Keratinocyte (primary cell): ENCODE data around the gene DUSP28. TPM values are rescaled to one million over a fixed set of nuclear protein-coding genes. Genes with fewer than 3 reads are reported as not detected.

Experiments
- DNase-seq: peaks from one replicate; pipeline ENCODE4 v3.0.0-alpha.2; 2011; ENCODE audit warnings: low read depth, missing footprints, low spot score
- FAIRE-seq: peaks from 2 replicates; lab custom pipeline; 2011; peaks lifted over from hg19 to GRCh38; lab: Jason Lieb, UNC
- H2AFZ ChIP-seq: 2 replicates; pipeline ENCODE4 v1.6.0; 2012; ENCODE audit warnings: low read length, control low read depth, inconsistent platforms; ENCODE audit not compliant: control insufficient read depth
- H3K27ac ChIP-seq: 2 replicates; pipeline ENCODE4 v1.5.1; 2011; ENCODE audit warnings: low read length; ENCODE audit not compliant: control insufficient read depth, insufficient read depth
- H3K27me3 ChIP-seq: 3 replicates; pipeline ENCODE4 v1.6.0; 2011; ENCODE audit warnings: low read length; ENCODE audit not compliant: control insufficient read depth, insufficient read depth; ENCODE audit errors: extremely low read depth
- H3K36me3 ChIP-seq, 2 experiments: 2 replicates in 1 of 2; 3 replicates in 1 of 2; pipeline ENCODE4 v1.5.1; 2011; ENCODE audit warnings: low read length in 2 of 2, mild to moderate bottlenecking in 1 of 2; ENCODE audit not compliant: control insufficient read depth in 2 of 2, insufficient read depth in 2 of 2; ENCODE audit errors: extremely low read depth in 1 of 2
- H3K4me1 ChIP-seq: 3 replicates; pipeline ENCODE4 v1.5.1; 2011; ENCODE audit warnings: low read length; ENCODE audit not compliant: control insufficient read depth, insufficient read depth; ENCODE audit errors: extremely low read depth
- H3K4me2 ChIP-seq: 3 replicates; pipeline ENCODE4 v1.6.0; 2011; ENCODE audit warnings: low read depth, low read length; ENCODE audit not compliant: control insufficient read depth, insufficient read depth; ENCODE audit errors: extremely low read depth
- H3K4me3 ChIP-seq, 3 experiments: fragments of 200-600 bp in 1 of 3; sonication (generic) in 1 of 3; 2 replicates in 2 of 3; 3 replicates in 1 of 3; pipeline ENCODE4 v1.5.1; 2011 to 2016; ENCODE audit warnings: low read length in 3 of 3, mild to moderate bottlenecking in 3 of 3, control low read depth in 2 of 3, inconsistent platforms in 1 of 3, low read depth in 1 of 3, mixed read lengths in 1 of 3, mixed run types in 1 of 3, moderate library complexity in 1 of 3; ENCODE audit not compliant: control insufficient read depth in 2 of 3, insufficient read depth in 2 of 3; ENCODE audit errors: extremely low read depth in 1 of 3
- H3K79me2 ChIP-seq: 2 replicates; pipeline ENCODE4 v1.6.0; 2012; ENCODE audit warnings: low read length; ENCODE audit not compliant: control insufficient read depth, insufficient read depth
- H3K9ac ChIP-seq: 3 replicates; pipeline ENCODE4 v1.6.0; 2011; ENCODE audit warnings: low read length; ENCODE audit not compliant: control insufficient read depth, insufficient read depth; ENCODE audit errors: extremely low read depth
- H3K9me1 ChIP-seq: 3 replicates; pipeline ENCODE4 v1.6.0; 2011; ENCODE audit warnings: low read length; ENCODE audit not compliant: control insufficient read depth, insufficient read depth; ENCODE audit errors: extremely low read depth
- H3K9me3 ChIP-seq: 2 replicates; pipeline ENCODE4 v1.5.1; 2012; ENCODE audit warnings: low read depth, low read length; ENCODE audit not compliant: control insufficient read depth
- H4K20me1 ChIP-seq: 3 replicates; pipeline ENCODE4 v1.6.0; 2011; ENCODE audit warnings: low read length; ENCODE audit not compliant: control insufficient read depth, insufficient read depth; ENCODE audit errors: extremely low read depth
- CTCF ChIP-seq, 3 experiments: IDR thresholded peaks in 1 of 3; conservative IDR thresholded peaks in 1 of 3; optimal IDR thresholded peaks in 1 of 3; 2 replicates in 2 of 3; 3 replicates in 1 of 3; pipeline versions ENCODE3 to v1.5.1; 2011; ENCODE audit warnings: low read length in 3 of 3, mild to moderate bottlenecking in 3 of 3, moderate library complexity in 2 of 3, control low read depth in 1 of 3, inconsistent platforms in 1 of 3; ENCODE audit not compliant: insufficient read depth in 2 of 3; ENCODE audit errors: extremely low read depth in 1 of 3
- EZH2 ChIP-seq: IDR thresholded peaks from one replicate; pipeline ENCODE4 v1.6.1; 2012; ENCODE audit warnings: inconsistent platforms, mild to moderate bottlenecking, low read length, moderate library complexity
- dilution Hi-C: fragments of 300-500 bp; cut with MboI; formaldehyde crosslinking; loops from one replicate; pipeline ENCODE4 v1.7.0; 2020; ENCODE audit warnings: low sequenced_read_pairs; ENCODE audit not compliant: extremely low pct_ligation_motif_present
- polyA plus RNA-seq, 5 experiments: library from polyadenylated mRNA; depleted of rRNA in 3 of 5; stranded (reverse) in 3 of 5; stranded (forward) in 1 of 5; unstranded in 1 of 5; fragments of >200 nt; gene quantifications; 1 replicate in 1 of 5; 2 replicates in 3 of 5; 3 replicates in 1 of 5; pipeline versions ENCODE4 v1.2.1 to v1.2.3, GENCODE V29; 2011 to 2012; ENCODE audit warnings: missing spikeins in 2 of 5, low read depth in 1 of 5, low replicate concordance in 1 of 5

Gene DUSP28
- polyA plus RNA-seq, 1 donor (not counting 4 experiments of a cell fraction or from before 2014, with no cell fraction given) = 4.4 TPM

DNA sequence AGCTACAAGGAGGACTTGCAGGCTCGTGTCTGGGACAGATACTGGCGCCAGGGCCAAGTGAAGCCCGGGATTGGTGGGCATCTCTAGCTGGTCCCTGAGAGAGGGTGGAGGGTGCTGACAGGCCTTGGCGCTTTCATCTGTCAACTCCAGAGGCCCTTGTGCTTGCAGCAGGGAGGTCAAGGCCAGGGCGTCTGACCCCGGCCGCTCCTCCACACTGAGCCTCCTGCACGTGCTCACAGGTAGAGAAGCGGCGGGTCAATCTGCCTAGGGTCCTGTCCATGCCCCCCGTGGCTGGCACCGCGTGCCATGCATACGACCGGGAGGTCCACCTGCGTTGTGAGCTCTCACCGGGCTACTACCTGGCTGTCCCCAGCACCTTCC is 35.9 kb downstream of the DUSP28 start:
- Histone ChIP-seq H3K27ac (no peak overlapping the region), H3K4me3 (no peak overlapping the region), H3K9me3 (no peaks in the 10 kb centered on the region), H3K9ac (no peak overlapping the region), H3K4me1 (no peaks in the 10 kb centered on the region), H4K20me1 (peaks cover 14% of the 10 kb centered on the region), H3K36me3 (peaks cover 15 to 19% of the 10 kb centered on the region in 2 experiments), H3K4me2 (no peak overlapping the region), H2AFZ (no peak overlapping the region), H3K9me1 (no peaks in the 10 kb centered on the region), H3K79me2 (peaks cover 12% of the 10 kb centered on the region), H3K27me3 (no peaks in the 10 kb centered on the region)
- TF ChIP-seq CTCF (optimal IDR thresholded peaks at IDR 0.05 in 1 of 3, IDR thresholded peaks at IDR 0.05 in 1 of 3, conservative IDR thresholded peaks at IDR 0.05 in 1 of 3; ENCODE audit: extremely low read depth in 1 of 3, insufficient read depth in 2 of 3, low read length in 3 of 3) = no peak
- no peak for TF ChIP-seq EZH2
- DNase-seq (no peak), FAIRE-seq (no peak)
- dilution Hi-C loops = no loop called here

DNA sequence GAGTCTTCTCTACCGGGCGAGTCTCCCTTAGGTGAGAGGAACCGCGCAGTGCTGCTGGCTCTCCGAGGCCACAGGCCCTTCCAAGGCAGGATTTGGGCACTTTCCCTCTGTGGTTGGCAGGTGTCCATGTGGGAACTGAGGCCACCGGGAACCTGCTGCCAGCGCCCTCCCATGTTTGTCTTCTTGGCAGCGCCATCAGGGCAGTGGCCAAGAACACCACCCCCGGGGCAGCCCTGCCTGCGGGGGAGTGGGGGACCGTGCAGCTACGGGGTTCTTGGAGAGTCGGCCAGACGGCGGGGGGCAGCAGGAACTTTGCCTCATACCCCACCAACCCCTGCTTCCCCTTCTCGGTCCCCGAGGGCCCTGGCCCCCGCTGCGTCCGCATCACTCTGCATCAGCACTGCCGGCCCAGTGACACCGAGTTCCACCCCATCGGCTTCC is 36.4 kb downstream of the DUSP28 start:
- DNase-seq (no peak), FAIRE-seq (no peak)
- Histone ChIP-seq H2AFZ (no peak overlapping the region), H3K27me3 (no peaks in the 10 kb centered on the region), H3K9ac (no peak overlapping the region), H3K9me3 (no peaks in the 10 kb centered on the region), H3K4me1 (no peaks in the 10 kb centered on the region), H3K27ac (no peak overlapping the region), H3K4me2 (no peak overlapping the region), H3K9me1 (no peaks in the 10 kb centered on the region), H3K4me3 (no peak overlapping the region), H4K20me1 (peaks cover 14% of the 10 kb centered on the region), H3K79me2 (peaks cover 11% of the 10 kb centered on the region), H3K36me3 (peaks cover 15 to 19% of the 10 kb centered on the region in 2 experiments)
- no peak for TF ChIP-seq CTCF (optimal IDR thresholded peaks at IDR 0.05 in 1 of 3, IDR thresholded peaks at IDR 0.05 in 1 of 3, conservative IDR thresholded peaks at IDR 0.05 in 1 of 3; ENCODE audit: extremely low read depth in 1 of 3, insufficient read depth in 2 of 3, low read length in 3 of 3)
- TF ChIP-seq EZH2 = no peak
- dilution Hi-C loops = no loop called here
